CMK (cell line): ENCODE measurements around the gene CD8B2.
"Not testable (repeated sequence)": the region's sequence is repeated elsewhere in the genome, so short reads cannot be mapped to it uniquely, and the experiment has no call there.

Source experiments
- DNase-seq: peaks from one replicate; pipeline ENCODE4 v3.0.0-alpha.2; 2010; ENCODE audit warnings: low read depth

Gene CD8B2

DNA sequence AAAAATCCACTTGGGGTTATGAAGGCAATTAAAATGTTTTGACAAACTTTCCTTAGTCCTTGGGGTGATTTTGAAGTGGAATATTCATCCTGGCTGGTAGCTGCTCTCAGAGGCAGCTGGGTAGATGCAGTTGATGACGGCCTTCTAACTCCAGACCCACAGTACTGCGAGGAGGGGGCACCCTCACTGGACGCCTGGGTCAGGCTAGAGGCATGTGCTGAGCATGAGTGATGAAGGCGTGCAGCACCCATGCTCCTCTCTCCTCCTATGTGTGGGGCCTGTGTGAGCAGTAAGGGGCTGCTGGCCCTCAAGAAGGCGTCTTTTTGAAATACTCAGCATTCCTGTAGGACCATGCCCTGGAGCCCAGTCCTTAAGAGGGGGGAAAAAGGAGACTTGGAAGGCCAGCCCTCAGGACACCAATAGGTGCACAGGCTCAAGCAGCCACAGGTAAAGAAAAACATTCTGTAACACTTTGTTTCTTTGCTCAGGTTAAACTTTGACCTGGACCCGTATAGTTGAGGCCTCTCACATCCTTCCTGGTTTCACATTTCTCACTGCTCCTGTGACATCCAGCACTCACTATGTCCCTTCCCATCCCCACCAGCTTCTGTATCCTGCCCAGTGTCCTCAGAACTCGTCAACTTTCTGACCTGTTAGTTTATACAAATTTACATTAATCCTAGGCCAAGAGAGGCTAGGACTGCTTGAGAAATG lies 64.4 kb downstream of the CD8B2 start:
- no peak for DNase-seq

DNA sequence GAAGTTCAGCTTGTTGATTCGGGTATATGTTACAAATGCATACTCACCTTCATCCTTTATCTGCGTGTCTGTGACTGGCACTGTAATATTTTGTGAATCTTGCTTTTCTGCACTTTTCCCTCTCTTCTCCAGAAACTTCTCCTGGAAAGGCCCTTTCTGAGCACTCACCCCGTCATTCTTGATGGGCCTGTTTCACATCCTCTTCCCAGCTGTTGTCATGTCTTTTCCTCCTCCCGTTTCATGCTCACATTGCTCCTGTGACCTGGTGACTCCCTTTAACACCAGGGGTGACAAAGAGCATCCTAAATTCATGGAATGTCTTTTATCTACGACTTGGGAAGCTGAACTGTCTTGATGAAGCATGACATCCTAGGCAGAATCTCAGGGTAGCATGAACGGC lies 65.8 kb downstream of the CD8B2 start:
- DNase-seq: no peak

DNA sequence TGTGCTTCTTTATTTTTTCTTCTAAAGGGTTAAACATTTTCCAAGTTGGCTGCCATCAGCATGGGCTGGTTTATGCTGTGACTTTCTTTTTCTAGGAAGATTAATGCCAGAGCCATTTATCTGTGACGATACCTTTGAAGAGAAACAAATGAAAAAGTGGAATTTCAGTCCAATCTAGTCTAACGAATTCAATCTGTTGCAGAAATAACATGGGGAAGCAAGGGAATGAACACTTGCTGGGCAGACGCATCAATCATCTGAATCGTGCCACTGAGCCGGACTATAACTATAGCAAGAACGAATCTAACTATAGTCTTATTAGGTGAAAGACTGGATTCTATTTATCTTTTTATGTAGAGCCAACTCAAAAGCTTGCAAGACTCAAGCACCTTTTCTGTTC lies 66.2 kb downstream of the CD8B2 start:
- DNase-seq: no peak

DNA sequence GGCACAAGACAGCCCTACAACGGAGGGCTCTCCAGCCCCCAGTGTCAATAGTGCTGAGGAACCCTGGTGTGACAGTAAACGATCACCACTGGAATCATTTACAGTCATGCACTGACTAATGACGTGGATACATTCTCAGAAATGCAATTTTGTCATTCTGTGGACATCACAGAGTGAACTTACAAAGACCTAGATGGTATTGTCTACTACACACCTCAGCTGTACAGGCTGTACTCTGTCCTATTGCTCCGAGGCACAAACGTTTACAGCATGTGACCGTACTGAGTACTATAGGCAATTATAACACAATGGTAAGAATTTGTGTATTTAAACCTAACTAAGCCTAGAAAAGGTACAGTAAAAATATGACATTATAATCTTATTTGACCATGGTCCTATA lies 67.2 kb downstream of the CD8B2 start:
- DNase-seq: no peak

DNA sequence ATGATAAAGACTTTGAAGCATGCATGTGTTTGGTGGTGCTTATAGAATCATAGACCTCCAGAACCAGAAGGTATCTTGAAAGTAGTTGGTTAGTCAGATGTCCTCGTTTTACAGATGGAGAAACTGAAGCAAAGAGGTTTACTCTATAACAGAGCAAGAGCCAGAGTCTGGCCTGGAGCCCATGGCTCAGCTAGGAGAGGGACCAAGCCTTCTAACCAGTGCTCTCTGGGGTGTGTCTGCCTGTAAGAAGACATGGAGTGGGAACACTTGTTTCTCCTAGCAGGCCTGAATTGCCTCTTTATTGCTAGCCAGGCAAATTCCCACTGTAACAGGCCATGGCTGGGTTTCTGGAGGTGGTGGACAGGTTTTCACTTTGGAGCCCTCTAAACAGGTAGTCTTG lies 67.9 kb downstream of the CD8B2 start:
- DNase-seq: no peak

DNA sequence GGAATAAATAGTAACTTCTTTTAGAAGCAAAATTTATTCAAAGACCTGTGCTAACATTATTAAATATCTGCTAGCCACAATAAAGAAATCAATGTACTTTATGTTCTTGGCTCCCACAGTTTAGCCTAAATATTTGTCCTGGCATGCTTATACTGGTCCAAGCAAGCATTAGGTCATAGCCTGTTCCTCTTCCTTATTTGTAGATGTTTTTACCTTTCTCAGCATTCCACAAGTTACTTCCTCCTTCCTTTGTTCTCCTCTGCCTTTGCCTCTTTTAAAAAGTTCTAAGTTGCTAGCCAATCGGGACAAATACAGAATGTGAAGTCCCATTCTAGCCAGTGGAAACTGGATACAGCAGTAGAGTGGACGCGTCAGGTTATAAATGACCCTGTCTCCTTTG lies 72.6 kb downstream of the CD8B2 start:
- DNase-seq: not testable (repeated sequence)

DNA sequence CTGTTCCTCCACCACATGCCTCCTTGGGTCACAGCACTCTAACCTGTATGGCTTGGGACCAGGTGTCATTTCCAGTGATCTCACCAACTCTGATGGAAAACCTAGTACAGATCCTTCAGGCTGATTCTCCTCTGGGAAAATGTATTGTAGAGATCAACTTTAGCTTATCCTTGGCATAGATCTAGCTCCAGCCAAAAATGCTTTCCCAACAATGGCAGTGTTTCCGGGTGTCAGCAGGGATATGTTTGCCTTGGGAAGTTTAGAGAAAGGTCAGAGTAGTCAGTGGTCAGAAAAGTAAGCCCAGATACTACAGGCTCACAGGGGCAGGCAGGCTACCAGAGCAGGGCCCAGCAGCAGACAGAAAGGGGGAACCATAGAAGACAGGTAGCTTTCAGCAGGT lies 73.6 kb downstream of the CD8B2 start:
- DNase-seq: no peak

DNA sequence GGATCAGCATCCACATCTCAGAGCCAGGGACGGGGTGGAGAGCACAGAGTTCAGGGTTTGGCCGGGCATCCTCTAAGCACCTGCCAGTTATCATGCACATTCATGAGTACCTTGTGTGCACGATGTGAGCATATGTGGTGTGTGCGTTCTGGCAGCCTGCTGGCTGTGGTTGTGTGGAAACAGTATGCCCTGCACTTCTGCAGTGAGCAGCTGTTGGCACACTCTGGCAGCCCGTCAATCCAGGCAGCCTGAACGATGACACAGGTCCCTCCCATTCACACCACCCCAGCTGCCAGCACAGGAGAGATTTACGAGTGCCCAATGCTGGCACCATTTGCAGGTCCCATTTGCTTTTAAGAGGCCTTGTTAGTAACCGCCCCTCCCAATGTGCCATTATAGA lies 74.2 kb downstream of the CD8B2 start:
- DNase-seq: no peak

DNA sequence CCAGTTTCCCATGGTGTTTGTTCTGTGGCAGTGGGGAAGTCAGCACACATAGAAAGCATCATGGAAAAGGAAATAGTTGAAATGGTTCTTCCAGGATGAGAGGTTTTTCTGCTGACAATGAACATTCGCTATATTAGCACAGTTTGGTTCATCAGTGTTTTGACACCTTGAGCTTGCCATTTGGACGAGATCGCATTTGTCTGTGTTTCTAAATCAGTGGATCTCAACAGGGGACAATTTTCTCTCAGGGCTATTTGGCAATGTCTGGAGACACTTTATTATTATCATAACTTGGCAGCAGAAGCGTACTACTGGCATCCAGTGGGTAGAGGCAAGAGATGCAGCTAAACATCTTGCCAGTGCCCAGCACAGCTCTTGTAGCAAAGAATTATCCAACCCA lies 74.6 kb downstream of the CD8B2 start:
- DNase-seq: no peak

DNA sequence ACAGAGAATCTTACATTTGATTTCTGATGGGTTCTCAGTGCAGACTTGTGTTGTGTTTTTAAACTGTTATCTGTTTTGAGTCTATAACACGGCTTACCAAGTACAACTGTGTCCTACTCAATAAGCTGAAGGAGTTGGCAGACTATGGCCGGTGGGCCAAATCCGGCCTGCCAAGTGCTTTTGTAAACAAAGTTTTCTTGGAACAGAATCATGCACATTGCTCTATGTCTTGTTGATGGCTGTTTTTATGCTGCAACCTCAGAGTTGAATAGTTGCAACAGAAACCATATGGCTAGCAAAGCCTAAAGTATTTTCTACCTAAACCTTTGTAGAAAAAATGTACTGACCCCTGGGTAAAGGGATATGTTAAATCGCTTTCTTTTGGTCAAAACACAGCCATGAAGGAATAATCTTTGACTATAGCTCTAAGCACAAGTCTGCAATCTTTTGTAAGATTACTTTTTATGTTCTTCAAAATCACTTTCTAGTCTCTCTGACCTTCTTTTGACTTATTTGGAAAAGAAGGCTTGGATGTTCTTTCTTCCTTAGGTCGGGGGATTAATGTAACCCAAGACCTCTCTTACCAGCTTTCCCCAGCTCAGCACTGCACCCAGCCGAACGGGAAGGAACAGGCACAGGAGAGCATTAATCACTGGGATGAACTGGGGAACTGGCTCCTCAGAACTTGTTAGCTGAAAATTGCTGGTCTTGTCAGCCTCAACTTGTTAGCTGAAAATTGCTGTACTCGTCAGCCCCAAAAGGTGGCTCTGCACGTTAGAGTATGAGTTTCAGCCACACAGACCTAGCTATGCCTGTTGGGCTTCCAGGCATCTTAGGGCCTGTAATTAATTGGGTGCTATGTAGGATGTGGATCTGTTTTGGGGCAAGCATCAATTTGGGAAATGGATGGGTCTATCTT lies 75.4 kb downstream of the CD8B2 start:
- no peak for DNase-seq

DNA sequence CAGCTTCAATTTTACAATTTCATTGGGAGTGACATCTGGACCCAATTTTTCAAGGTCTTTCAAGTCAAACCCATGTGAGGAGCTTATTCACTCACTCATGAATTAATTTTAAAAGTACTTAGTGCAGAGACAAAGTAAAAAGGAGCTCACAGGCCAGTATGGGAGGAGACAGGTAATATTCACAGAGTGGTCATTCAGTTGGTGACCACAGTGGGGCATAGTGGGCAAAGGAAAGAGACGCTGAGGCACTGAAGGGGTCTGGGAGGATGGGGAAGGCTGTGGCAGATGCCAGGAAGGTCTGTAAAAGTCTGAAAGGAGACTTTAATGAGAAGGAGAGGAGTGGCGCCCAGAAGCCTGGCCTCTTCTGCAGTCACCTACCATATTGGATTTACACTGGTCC lies 76.0 kb downstream of the CD8B2 start:
- DNase-seq: no peak

DNA sequence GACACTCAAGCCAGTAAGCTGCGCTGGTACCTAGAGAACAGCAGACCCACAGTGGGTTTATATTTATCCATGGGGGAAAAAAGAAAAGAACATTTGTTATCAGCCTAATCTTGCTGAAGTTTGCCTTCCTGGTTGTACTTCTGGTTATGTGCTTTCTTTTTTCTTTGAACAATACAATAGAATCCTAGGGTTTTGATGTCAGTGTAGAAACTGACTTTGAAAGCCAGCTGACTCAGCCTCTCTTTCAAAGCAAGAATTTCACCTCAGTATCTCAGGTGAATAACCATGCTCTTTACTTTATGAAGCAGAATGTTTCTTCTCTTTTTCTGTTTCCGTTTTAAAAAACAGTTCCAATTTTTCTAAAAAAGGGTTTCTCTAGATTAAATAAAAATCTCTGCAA lies 78.4 kb downstream of the CD8B2 start:
- no peak for DNase-seq

DNA sequence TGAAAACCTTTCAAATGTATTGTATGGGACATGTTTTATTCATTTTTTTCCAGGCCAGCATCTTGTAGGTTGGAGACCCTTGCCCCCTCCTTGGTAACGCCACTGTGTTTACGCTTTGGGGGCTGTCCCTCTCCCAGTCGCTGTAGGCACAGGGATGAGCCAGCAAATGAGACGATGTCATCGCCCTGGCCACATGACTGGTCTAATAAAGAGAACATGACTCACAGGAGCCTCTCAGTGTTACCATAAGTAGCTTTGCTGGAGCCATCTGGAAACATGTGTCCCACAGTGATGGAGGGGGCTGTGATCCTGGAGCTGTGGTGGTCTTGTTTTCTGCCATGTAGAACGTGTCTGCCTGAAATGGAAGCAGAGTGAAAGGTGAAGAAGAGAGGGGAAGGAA lies 78.9 kb downstream of the CD8B2 start:
- no peak for DNase-seq

DNA sequence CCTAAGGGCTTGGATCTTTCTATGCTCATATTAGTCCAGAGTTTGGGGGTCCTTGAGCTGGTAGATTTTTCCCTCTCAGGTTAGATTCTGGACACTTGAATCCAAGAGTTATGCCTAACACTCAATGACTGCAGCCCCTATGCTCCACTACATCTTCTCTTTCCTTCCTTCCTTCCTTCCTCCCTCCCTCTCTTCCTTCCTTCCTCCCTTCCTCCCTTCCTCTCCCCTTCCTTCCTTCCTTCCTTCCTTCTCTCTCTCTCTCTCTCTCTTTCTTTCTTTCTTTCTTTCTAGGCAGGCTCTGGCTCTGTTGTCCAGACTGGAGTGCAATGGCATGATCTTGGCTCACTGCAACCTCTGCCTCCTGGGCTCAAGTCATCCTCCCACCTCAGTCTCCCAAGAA lies 79.3 kb downstream of the CD8B2 start:
- DNase-seq: not testable (repeated sequence)

DNA sequence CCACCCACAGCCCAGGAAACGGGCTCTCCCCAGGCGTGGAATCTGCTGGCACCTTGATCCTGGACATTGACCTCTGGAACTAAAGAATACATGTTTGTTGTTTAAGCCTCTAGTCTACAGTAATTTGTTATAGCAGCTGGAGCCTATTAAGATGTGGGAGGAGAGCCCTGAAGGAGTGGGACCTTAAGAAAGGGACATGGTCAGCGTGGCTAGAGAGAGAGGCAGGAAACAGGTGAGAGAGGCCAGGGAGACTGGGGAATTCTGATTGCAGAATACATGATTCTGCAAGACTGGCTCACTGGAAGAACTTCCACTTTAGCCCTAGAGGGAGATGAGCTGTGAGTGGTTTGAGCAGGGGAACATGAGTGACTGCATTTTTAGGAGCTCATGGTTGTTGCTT lies 83.2 kb downstream of the CD8B2 start:
- DNase-seq: no peak
